OCI-LY7 (cell line): ENCODE results near the gene MTNR1B.

ENCODE experiments used
- EZH2phosphoT487 ChIP-seq: fragments of 200-600 bp; sonication (generic); IDR thresholded peaks from 2 replicates; pipeline ENCODE4 v1.6.1; 2018; ENCODE audit warnings: low read depth, borderline replicate concordance, mild to moderate bottlenecking, mixed run types, antibody characterized with exemption, low read length, moderate library complexity, mixed read lengths
- TF ChIP-seq, protein P1 (sequence below): fragments of 200-600 bp; sonication (generic); conservative IDR thresholded peaks from 2 replicates; pipeline ENCODE4 v1.5.1; 2014; ENCODE audit warnings: mild to moderate bottlenecking, antibody characterized with exemption, low read length, moderate library complexity, mixed read lengths

GRCh38 chr11:93024369-93024768 lies 54.9 kb downstream of the MTNR1B start:
- TF ChIP-seq, protein P1, sequence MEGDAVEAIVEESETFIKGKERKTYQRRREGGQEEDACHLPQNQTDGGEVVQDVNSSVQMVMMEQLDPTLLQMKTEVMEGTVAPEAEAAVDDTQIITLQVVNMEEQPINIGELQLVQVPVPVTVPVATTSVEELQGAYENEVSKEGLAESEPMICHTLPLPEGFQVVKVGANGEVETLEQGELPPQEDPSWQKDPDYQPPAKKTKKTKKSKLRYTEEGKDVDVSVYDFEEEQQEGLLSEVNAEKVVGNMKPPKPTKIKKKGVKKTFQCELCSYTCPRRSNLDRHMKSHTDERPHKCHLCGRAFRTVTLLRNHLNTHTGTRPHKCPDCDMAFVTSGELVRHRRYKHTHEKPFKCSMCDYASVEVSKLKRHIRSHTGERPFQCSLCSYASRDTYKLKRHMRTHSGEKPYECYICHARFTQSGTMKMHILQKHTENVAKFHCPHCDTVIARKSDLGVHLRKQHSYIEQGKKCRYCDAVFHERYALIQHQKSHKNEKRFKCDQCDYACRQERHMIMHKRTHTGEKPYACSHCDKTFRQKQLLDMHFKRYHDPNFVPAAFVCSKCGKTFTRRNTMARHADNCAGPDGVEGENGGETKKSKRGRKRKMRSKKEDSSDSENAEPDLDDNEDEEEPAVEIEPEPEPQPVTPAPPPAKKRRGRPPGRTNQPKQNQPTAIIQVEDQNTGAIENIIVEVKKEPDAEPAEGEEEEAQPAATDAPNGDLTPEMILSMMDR = no peak
- TF ChIP-seq EZH2phosphoT487 = no peak
